ENCODE data around the gene RHOT2.

DNA sequence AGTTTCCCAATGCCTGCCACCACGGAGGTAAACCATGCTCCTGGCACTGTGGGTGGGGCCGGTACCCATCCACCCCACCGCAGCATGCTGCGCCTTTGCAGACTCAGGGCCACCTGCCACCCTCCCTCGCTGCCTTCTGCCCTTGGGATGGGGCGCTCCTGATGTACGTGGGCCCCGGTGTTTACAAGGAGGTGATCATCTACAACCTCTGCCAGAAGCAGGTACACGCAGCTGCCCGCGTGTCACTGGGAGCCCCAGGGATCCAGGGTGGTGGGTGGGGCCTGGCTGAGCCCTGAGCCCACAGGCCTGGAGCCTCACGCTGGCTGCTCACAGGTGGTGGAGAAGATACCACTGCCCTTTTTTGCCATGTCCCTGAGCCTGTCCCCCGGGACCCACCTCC, 1.4 kb upstream of the RHOT2 start:
- TF ChIP-seq GATA2 (IDR thresholded peaks at IDR 0.05; ENCODE audit: low read depth, low read length) (no peak), GATA3 (IDR thresholded peaks at IDR 0.05; ENCODE audit: low read depth, low read length) (no peak)
